GM18517 (cell line): ENCODE results near the gene CITED2.
"Not testable (repeated sequence)": the region's sequence is repeated elsewhere in the genome, so short reads cannot be mapped to it uniquely, and the experiment has no call there.

Source experiments
- ATAC-seq: cut with Tn5 transposase; IDR thresholded peaks from one replicate; pipeline ENCODE4 v1.9.1; 2021; ENCODE audit warnings: mild to moderate bottlenecking, moderate library complexity; ENCODE audit not compliant: unreplicated experiment

Gene CITED2

GRCh38 chr6:139367810-139368351 is 6.6 kb downstream of the CITED2 start:
- no peak for ATAC-seq

GRCh38 chr6:139364982-139365379 is 9.5 kb downstream of the CITED2 start:
- ATAC-seq: no peak

- ATAC-seq: peak; percentile 55
Measured at GRCh38 chr6:139364302-139364981, 10.0 kb downstream of the CITED2 start.

- ATAC-seq: not testable (repeated sequence)
Measured at GRCh38 chr6:139363797-139364196, 10.7 kb downstream of the CITED2 start.

- not testable (repeated sequence) for ATAC-seq
Measured at GRCh38 chr6:139363123-139363522, 11.3 kb downstream of the CITED2 start.

- no peak for ATAC-seq
Measured at GRCh38 chr6:139361211-139361610, 13.2 kb downstream of the CITED2 start.

- no peak for ATAC-seq
Measured at GRCh38 chr6:139356924-139357323, 17.5 kb downstream of the CITED2 start.

- ATAC-seq: no peak
Measured at GRCh38 chr6:139355777-139356445, 18.5 kb downstream of the CITED2 start.

- no peak for ATAC-seq
Measured at GRCh38 chr6:139355172-139355571, 19.3 kb downstream of the CITED2 start.

GRCh38 chr6:139354189-139354588 is 20.3 kb downstream of the CITED2 start:
- no peak for ATAC-seq

GRCh38 chr6:139349464-139350020 is 24.9 kb downstream of the CITED2 start:
- no peak for ATAC-seq

GRCh38 chr6:139346392-139346791 is 28.1 kb downstream of the CITED2 start:
- ATAC-seq: no peak

- ATAC-seq: no peak
Measured at GRCh38 chr6:139344186-139344963, 30.1 kb downstream of the CITED2 start.

- no peak for ATAC-seq
Measured at GRCh38 chr6:139343052-139343750, 31.2 kb downstream of the CITED2 start.

GRCh38 chr6:139341060-139341459 is 33.4 kb downstream of the CITED2 start:
- ATAC-seq: no peak

GRCh38 chr6:139338795-139339194 is 35.7 kb downstream of the CITED2 start:
- no peak for ATAC-seq

GRCh38 chr6:139337830-139338229 is 36.6 kb downstream of the CITED2 start:
- ATAC-seq: no peak

GRCh38 chr6:139337001-139337400 is 37.4 kb downstream of the CITED2 start:
- no peak for ATAC-seq

GRCh38 chr6:139336488-139336887 is 38.0 kb downstream of the CITED2 start:
- no peak for ATAC-seq

- ATAC-seq: no peak
Measured at GRCh38 chr6:139335447-139336210, 38.8 kb downstream of the CITED2 start.
